HG03159 (cell line): ENCODE data around the gene ENTPD5.

Experiments used
- ATAC-seq: cut with Tn5 transposase; IDR thresholded peaks from one replicate; pipeline ENCODE4 v1.9.1; 2021; ENCODE audit warnings: mild to moderate bottlenecking, moderate library complexity; ENCODE audit not compliant: unreplicated experiment

The ENTPD5 gene, protein sequence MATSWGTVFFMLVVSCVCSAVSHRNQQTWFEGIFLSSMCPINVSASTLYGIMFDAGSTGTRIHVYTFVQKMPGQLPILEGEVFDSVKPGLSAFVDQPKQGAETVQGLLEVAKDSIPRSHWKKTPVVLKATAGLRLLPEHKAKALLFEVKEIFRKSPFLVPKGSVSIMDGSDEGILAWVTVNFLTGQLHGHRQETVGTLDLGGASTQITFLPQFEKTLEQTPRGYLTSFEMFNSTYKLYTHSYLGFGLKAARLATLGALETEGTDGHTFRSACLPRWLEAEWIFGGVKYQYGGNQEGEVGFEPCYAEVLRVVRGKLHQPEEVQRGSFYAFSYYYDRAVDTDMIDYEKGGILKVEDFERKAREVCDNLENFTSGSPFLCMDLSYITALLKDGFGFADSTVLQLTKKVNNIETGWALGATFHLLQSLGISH

DNA sequence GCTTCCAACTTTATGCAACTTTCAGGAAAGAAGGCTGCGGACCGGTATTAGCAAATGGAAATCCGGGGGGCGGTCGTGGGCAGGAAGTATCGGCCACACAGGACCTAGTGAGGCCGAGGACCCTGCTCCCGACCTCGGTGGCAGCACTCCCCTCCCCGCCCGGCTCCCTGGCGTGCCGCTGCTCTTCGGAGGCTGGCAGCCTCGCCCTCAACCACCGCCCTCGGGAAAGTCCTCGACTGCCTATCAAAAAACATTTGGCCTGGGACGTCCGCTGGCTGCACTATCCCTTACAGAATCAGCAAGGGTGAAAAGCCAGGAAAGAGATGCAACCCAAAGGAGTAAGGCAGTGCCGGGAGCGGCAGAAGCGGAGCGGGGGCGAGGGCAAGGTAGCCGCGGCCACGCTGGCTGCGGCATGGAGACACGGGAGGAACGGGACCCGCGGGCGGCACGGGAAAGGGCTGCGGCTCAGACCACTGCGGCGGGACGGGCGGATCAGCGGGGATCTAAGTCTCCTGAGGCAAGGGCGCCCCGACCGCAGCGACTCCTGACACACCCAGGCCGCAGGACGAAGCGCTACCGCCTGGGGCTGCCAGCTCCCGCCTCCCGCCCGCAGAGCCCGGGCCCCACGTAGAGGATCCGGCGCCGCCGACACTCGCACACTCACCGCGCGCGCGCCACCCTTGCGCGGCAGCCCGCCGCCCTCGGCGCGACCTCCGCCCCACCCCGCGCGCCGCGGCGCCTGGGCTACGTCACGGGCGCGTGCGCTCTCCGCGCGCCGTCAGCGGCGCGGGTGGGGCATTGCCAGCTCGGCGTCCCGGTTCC is at the start of gene ENTPD5, which contains the start of gene BBOF1:
Gene ENTPD5, minus strand, starts transcription at position 703 of the 822 bp plus-strand sequence. CDS start 31,186 bp downstream, outside the sequence.
Gene BBOF1, plus strand, starts transcription at position 764 of the 822 bp plus-strand sequence. CDS start 130 bp downstream, outside the sequence.
- peak; percentile 82 for ATAC-seq

DNA sequence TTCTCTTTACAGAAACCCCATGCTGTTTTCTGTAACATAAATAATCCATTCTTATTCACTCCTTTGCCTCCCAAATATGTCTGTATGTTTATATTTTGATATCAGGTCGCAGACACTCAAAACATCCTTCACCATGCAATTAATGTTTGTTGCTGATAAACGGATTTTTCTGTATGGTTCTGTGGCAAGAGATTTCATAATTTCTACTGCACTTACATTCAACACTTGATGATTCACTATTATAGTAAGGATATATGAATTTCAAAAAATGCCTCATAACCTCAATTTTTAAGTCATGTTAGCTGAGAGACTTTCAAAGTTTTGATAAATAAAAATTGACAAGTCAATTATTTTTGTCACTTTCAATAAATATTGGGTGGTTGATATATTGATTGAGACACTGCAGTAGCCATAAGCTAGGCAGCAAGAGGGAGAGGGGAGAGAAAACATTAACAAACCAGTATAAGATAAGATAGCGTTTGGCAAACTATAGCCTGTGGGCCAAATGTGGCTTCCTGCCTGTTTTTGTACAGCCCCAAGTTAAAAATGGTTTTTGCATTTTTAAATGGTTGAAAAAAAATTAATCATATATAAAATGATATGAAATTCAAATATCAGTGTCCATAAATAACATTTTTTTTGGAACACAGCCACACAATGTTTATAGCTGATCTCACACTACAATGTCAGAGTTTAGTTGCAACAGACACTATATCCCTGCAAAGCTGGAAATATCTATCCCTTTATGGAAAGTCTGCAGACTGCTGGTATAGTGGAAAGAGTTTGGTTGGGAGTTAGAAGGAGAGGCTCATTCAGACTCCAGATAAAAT is 46.9 kb upstream of the ENTPD5 start:
- no peak for ATAC-seq

DNA sequence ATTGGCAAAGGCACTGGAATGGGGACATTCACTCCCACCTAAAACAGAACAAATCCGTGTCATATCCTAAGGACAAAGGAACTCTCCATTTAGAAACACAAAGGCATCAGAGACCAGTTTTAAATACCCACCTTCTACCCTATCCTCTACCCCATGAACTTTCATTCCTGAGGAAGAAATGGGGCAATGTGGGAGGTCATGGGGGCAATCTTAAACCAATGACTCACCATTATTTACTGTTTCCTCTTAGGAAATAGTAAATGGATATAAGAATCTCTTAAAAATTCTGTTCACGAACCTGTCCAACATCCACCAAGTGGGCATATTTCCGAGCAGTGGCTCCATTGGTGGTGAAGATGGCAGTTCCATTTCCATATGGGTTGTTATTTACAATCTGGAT is 45.8 kb upstream of the ENTPD5 start:
- no peak for ATAC-seq

DNA sequence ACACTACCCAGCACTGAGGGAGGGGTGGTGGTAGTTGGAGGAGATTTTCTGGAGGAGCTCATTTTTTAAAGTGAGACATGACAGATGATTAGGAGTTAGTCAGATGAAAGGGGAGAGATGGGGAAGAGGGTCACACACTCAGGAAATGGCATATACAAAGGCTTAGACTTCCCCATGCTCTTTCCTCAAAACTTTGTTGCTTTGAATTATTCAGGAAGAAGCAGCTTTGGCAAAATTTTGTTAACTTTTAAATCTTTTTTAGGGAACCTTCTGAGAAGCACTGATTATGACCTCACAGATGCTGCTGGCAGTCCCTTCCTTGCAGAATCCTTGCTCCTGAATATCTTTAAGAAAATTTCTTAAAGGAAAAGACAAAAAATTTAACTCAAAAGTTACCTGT is 45.3 kb upstream of the ENTPD5 start:
- no peak for ATAC-seq

DNA sequence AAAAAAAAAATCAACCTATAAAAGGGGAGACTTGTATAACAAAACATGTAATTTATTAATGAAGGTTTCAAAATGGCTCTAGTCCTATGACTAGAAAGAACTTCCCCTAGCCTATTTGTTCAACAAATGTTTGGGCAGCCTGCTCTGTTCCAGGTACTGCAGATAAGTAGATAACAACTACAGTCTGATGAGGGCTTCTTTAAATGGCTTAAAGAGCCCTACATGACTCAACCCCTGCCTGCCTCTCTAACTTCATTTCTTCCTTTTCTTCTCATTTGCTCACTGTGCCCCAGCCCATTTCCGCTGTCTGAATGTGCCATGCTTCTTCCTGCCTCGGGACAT is 43.7 kb upstream of the ENTPD5 start:
- ATAC-seq, result no peak

DNA sequence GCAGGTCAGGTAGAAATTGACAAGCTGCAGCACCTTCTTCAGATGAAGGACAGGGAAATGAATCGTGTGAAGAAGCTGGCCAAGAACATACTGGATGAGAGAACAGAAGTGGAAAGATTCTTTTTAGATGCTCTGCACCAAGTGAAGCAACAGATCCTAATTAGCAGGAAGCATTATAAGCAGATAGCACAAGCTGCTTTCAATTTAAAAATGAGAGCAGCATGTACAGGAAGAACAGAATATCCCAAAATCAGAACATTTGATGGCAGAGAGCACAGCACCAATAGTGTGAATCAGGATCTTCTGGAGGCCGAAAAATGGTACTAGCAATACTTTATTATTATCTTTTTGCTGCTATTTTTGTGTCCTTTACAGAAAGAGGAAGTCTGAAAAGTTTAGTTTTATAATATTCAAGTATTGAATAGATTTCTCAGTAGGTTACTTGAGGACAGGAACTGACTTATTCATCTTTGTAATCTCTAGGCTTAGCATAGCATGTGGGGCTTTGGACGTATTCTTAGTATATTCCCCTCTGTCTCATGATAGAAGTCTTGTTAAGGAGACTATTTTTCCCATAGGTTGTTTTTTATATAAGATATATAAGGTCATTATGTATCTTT is 30.9 kb upstream of the ENTPD5 start:
- no peak for ATAC-seq

DNA sequence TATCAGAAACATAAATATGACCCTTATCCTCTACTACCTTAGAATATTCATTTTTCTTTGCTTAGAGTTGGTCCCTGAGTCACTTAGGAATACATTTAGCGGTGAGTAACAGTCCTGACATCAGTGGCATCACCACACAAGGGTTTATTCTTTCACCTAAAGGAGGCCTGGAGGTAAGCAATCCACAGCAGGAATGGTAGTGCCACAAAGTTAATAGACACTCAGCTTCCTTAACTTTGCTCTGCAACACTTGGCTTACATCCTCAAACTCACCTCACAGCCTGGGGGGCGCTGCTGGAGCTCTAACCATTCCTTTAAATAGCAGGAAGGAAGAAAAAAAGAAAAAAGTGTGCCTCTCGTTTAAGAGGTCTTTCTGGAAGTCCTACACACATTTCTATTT is 29.2 kb upstream of the ENTPD5 start:
- no peak for ATAC-seq

DNA sequence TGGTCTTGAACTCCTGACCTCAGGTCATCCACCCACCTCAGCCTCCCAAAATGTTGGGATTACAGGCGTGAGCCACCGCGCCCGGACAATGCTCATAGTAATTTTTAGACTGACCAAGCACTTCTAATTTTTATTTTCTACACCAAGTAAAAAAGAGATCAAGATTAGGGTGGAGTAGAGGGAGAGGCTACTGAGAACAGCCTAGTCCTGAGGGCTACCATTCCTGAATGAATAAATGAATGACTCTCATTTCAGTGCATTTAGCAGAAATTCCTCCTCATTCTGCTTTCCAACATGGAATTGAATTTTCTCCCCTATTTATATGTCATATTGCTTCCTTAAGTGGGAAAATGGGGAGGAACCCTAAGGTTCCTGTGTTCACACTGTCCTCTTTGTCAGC is 26.4 kb upstream of the ENTPD5 start:
- ATAC-seq, result no peak

DNA sequence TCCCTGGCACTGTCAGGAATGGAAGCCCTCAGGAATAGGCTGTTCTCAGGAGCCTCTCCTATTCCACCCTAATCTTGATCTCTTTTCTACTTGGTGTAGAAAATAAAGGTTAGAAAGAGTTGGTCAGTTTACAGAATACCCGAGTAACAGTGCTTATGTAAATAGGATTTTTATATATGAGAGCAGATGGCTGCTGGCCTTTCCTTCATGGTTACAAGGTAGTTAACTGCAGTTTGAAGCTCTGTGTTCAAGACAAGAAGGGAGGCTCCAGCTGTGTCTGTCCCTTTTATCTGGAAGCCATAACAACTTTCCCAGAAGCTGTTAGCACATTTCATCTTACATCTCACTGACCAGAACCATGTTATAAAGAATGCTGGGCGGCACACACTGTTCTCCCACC is 23.2 kb upstream of the ENTPD5 start:
- no peak for ATAC-seq

DNA sequence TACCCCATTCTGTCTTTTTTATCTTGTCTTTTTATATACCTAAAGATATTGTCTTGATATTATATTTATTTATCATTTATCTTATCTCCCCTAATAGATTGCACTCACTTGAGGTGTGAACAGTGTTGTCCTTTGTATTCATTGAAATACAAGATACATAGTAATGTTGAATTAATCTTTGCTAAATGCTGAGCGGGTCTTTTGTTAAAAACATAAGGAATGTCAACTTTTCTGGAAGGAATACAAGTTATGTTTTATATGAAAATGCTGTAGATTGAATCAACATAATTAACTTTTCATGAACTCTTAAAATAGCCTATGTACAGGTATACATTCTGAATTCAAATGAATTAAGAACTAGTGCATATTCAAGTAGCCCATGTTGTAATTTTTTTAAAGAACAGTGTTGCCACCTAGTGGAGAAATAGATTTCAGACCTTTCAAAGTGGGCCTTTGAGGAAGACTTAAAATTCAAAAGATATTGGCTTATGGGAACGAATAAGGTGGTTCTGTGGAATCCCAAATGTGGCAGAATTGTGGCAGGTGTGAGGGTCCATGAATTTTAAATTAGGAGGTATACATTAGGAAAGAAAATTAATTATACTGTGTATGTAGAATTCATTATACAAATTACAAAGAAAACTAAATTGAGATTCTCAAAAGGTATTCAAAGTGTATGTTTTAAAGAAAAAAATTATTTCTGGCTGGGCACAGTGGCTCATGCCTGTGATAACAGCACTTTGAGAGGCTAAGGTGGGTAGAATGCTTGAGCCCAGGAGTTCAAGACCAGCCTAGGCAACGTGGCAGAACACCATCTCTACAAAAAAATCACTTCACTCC is 19.2 kb upstream of the ENTPD5 start:
- ATAC-seq, result no peak

DNA sequence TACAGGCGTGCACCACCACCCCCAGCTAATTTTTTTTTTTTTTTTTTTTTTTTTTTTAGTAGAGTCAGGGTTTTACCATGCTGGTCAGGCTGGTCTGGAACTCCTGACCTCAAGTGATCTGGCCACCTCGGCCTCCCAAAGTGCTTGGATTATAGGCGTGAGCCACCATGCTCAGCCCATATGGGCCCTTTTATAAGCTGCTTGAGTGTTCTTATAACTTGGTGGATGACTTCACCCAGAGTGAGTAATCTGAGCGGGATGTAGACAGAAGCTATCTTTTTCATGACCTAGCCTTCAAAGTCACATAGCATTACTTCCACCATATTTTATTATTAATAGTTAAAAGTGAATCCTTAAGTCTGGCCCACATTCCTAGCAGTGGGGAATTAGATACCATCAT is 16.5 kb upstream of the ENTPD5 start:
- no peak for ATAC-seq

DNA sequence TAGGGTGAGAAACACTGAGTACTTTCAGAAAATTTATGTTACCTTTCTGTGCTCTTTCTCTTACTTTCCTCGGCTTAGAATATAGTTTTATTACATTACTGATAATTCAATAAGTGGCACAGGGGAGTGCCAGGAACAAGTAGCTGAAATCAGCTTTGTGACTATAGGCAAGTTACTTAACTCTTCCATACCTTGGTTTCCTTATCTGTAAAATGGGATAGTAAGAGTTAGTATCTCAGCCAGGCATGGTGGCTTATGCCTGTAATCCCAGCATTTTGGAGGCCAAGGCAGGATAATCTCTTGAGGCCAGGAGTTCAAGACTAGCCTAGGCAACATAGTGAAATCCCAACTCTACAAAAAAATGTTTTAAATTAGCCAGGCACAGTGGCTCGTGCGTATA is 15.5 kb upstream of the ENTPD5 start:
- no peak for ATAC-seq

DNA sequence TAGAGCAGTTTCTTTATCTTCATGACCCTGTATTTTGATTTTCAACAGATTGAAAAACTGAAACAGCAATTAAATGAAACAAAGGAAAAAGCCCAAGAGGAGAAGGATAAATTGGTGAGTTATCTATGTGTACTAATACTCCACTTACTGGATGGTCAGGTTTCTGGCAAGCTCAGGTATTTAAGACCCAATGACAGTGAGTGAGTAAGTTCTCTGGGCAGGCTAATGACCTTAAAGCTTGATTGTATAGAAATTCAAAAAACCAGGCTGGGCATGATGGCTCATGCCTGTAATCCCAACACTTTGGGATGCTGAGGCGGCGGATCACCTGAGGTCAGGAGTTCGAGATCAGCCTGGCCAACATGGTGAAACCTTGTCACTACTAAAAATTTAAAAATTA is 10.0 kb upstream of the ENTPD5 start:
- ATAC-seq, result no peak

DNA sequence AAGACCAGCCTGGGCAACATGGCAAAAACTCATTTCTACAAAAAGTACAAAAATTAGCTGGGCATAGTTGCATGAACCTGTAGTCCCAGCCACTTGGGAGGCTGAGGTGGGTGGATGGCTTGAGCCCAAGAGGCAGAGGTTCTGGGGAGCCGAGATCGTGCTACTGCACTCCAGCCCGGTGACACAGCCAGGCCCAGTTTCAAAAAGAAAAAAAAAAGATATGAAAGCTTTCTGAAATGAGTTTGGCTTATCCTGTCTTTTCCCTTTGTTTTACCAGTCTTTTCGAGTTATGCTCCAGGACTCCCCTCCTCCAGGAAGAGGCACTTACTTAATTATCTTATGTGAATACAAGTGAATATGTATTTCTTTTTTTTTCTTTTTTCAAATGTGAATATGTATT is 3.3 kb upstream of the ENTPD5 start:
- ATAC-seq, result no peak

DNA sequence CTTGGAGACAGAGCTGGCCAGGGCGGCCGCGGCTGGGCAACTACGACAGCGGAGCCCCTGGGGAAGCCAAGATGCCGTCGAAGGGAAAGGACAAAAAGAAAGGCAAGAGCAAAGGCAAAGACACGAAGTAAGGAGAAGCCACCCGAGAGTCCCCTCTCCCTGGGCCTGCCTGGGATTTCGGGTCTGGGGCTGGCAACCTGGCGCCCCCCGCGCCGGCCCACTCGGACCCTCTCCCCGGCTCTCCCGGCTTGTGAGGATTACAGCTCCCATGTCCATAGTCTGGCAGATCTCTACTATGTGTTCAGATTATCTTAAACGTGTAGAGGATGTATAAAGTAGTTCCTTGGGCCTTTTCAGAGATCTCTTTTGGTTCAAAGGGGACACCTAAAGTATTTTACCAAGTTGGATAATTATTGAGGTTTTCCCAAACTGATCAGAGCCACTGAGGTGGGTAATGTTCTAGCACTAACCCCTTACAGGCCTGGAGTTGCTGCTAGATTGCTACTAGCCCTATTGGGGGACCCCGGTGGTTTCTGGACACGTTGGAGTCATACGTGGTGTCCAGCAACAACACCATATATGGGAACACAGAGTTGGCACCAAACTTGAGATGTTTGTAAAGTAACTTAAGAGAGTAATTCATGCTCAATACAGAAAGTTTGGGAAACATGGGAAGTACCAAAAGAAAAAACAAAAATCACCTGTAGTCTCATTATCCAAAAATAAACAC is 485 bp upstream of the ENTPD5 start:
- ATAC-seq, result peak; percentile 13

DNA sequence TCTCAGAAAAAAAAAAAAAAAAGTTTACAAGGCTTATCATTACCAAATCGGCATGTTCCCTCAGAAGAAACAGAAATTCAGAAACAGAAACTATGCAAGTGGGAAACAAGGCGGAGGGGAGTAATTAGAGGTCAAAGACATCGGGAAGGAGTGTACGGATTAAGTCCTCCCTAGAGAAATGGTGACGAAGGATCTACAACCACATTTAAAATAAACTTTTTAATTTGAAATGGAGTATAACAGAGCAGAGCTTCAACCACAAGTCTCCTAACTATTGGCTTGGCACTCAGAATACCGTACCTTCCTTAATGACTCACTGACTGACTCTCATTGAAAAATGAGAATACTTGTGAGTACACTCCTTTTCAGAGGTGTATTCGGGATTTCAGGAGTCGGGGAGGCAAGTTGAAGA is 908 bp downstream of the ENTPD5 start:
- ATAC-seq, result no peak

DNA sequence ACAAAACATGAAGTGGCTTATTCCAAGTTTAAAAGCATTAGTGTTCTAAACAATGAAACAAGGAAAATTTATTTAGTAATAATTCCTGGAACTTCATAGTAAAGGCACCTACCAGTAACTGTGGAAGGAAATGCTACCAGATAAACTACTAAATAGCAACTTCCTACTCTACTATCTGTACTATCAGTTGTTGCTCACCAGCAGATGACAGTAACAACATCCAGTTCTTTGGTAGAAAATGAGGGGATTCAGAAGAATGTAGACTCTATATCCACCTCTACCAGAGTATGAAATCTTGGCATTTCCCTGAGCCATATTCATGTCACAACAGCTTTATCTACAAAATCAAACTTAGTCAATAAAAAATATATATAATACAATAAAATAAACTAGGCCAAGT is 3.1 kb downstream of the ENTPD5 start:
- ATAC-seq, result no peak

DNA sequence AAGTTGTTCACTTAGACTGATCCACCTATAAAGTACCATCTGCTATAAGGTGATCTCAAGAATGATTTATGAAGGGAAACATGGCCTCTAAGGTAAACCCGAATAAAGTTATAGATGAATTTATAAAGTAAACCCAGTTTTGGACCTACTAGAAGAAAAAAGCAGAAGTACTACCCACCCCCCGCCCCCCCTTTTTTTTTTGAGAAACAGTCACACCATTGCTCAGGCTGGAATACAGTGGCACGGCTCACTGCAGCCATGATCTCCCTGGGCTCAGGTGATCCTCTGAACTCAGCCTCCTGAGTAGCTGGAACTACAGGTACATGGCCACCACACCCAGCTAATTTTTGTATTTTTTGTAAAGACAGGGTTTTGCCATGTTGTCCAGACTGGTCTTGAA is 3.9 kb downstream of the ENTPD5 start:
- ATAC-seq, result no peak

DNA sequence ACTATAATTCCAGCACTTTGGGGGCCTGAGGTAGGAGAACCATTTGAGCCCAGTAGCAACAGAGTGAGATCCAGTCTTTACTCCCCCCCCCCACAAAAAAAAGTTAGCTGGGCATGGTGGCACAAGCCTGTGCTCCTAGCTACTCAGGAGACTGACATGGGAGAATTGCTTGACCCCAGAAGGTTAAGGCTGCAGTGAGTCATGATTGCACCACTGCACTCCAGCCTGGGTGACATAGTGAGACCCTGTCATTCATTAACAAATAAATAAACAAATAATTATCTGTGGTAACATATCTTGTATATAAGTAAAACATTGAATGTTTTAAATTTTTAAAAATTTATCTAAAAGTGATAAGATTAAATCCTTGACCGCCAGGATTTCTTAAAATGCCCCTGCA is 4.8 kb downstream of the ENTPD5 start:
- ATAC-seq, result no peak
